Embryonic facial prominence (tissue), 1 donor: ENCODE measurements around the gene LNX1.
"Not testable (repeated sequence)": the region's sequence is repeated elsewhere in the genome, so short reads cannot be mapped to it uniquely, and the experiment has no call there.

Experiments used
- DNase-seq: peaks from one replicate; pipeline ENCODE4 v3.0.0-alpha.2; 2016; ENCODE audit errors: extremely low spot score

Gene LNX1

GRCh38 chr4:53465281-53465680, 126.0 kb downstream of the LNX1 start:
- DNase-seq: no peak

- no peak for DNase-seq
These were observed 127.9 kb downstream of the LNX1 start for GRCh38 chr4:53463340-53463739.

- DNase-seq: no peak
These were observed 130.0 kb downstream of the LNX1 start for GRCh38 chr4:53461244-53461643.

- DNase-seq: no peak
These were observed 131.7 kb downstream of the LNX1 start for GRCh38 chr4:53459548-53459947.

- no peak for DNase-seq
These were observed 135.1 kb downstream of the LNX1 start for GRCh38 chr4:53456178-53456577.

- DNase-seq: no peak
These were observed 135.5 kb downstream of the LNX1 start for GRCh38 chr4:53455766-53456165.

- no peak for DNase-seq
These were observed 137.9 kb downstream of the LNX1 start for GRCh38 chr4:53453385-53453784.

- DNase-seq: no peak
These were observed 140.5 kb downstream of the LNX1 start for GRCh38 chr4:53450773-53451172.

GRCh38 chr4:53444954-53445353, 146.3 kb downstream of the LNX1 start:
- DNase-seq: no peak

GRCh38 chr4:53441564-53441963, 149.7 kb downstream of the LNX1 start:
- no peak for DNase-seq

GRCh38 chr4:53436251-53436650, 155.0 kb downstream of the LNX1 start:
- DNase-seq: no peak

- DNase-seq: no peak
These were observed 158.5 kb downstream of the LNX1 start for GRCh38 chr4:53432528-53433424.

GRCh38 chr4:53431052-53431451, 160.2 kb downstream of the LNX1 start:
- DNase-seq: no peak

- no peak for DNase-seq
These were observed 163.9 kb downstream of the LNX1 start for GRCh38 chr4:53427366-53427765.

GRCh38 chr4:53424280-53424679, 167.0 kb downstream of the LNX1 start:
- DNase-seq: no peak

GRCh38 chr4:53422367-53422766, 168.9 kb downstream of the LNX1 start:
- no peak for DNase-seq

- DNase-seq: no peak
These were observed 169.5 kb downstream of the LNX1 start for GRCh38 chr4:53421791-53422190.

GRCh38 chr4:53419208-53419607, 172.1 kb downstream of the LNX1 start:
- DNase-seq: no peak

GRCh38 chr4:53409479-53409878, 181.8 kb downstream of the LNX1 start:
- DNase-seq: not testable (repeated sequence)
